Fibroblast of the aortic adventitia (primary cell): Measurements from ENCODE around the gene NHS. TPM values are rescaled to one million over a fixed set of nuclear protein-coding genes. Genes with fewer than 3 reads are reported as not detected.

Experiments
- DNase-seq: peaks from one replicate; pipeline ENCODE4 v3.0.0-alpha.2; 2010; ENCODE audit warnings: low read depth
- H3K4me3 ChIP-seq: 2 replicates; pipeline ENCODE4 v1.5.1; 2011; ENCODE audit warnings: low read depth, mild to moderate bottlenecking, control low read depth, low read length, moderate library complexity
- total RNA-seq: library from RNA; depleted of rRNA; stranded (reverse); fragments of >200 nt; gene quantifications from 2 replicates; pipeline ENCODE4 v1.2.3, GENCODE V29; 2012; ENCODE audit warnings: low replicate concordance
- TF ChIP-seq, protein P1 (sequence below): IDR thresholded peaks from 2 replicates; pipeline ENCODE4 v1.5.1; 2011; ENCODE audit warnings: mild to moderate bottlenecking, low read length, control low read depth, inconsistent platforms; ENCODE audit not compliant: insufficient read depth

The NHS gene
- total RNA-seq, 1 donor = 11.6 TPM

- DNase-seq = peak; percentile 48
- no peak overlapping the region for H3K4me3 ChIP-seq
- TF ChIP-seq, protein P1, sequence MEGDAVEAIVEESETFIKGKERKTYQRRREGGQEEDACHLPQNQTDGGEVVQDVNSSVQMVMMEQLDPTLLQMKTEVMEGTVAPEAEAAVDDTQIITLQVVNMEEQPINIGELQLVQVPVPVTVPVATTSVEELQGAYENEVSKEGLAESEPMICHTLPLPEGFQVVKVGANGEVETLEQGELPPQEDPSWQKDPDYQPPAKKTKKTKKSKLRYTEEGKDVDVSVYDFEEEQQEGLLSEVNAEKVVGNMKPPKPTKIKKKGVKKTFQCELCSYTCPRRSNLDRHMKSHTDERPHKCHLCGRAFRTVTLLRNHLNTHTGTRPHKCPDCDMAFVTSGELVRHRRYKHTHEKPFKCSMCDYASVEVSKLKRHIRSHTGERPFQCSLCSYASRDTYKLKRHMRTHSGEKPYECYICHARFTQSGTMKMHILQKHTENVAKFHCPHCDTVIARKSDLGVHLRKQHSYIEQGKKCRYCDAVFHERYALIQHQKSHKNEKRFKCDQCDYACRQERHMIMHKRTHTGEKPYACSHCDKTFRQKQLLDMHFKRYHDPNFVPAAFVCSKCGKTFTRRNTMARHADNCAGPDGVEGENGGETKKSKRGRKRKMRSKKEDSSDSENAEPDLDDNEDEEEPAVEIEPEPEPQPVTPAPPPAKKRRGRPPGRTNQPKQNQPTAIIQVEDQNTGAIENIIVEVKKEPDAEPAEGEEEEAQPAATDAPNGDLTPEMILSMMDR = no peak
Measured at GRCh38 chrX:17553961-17554482, 179.0 kb downstream of the NHS start.

GRCh38 chrX:17554914-17555313 is 179.9 kb downstream of the NHS start:
- no peak for DNase-seq
- H3K4me3 ChIP-seq = no peak overlapping the region
- TF ChIP-seq, protein P1 = no peak

GRCh38 chrX:17555846-17556245 is 180.8 kb downstream of the NHS start:
- H3K4me3 ChIP-seq = no peak overlapping the region
- TF ChIP-seq, protein P1 = no peak
- no peak for DNase-seq

- TF ChIP-seq, protein P1 = no peak
- DNase-seq = peak; percentile 91
- no peak overlapping the region for H3K4me3 ChIP-seq
Measured at GRCh38 chrX:17559728-17560379, 184.9 kb downstream of the NHS start.

DNA sequence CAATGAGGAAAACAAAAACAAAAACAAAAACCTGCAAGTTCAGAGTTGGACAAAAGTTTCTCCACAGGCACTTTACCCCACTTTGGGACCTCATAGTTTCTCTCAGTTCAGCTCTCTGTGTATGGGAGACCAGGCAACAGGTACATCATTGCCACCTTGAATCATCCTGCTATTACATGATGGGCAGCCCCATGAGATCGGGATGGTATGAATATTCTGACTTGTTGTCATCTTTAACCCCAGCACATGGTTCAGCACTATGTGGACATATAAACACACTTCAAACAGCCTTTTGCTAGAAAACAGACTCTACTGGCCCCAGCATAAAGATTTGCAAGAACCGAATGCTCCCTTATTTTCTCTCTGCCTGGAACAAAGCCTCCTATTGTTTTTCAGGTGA is 185.4 kb downstream of the NHS start:
- no peak overlapping the region for H3K4me3 ChIP-seq
- TF ChIP-seq, protein P1 = no peak
- DNase-seq = no peak

DNA sequence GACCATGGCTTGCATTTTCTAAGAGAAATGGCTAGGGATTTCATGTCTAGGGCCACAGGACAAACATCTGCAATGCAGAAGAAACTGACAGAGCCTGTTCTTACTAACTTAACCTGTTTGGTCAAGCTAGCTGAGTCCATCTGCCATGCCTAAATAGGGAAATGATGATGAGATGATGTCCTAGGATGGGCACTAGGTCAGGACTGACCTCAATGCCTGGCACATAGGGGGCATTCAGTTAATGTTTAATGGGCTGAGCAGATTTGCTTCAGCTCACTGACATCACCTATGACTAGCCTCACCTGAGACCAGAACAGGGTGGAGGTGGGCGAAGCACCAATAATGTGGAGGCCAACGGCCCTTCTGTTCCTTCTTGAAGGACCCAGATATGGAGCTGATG is 188.1 kb downstream of the NHS start:
- H3K4me3 ChIP-seq = no peak overlapping the region
- TF ChIP-seq, protein P1 = no peak
- no peak for DNase-seq

GRCh38 chrX:17563515-17563914 is 188.5 kb downstream of the NHS start:
- TF ChIP-seq, protein P1 = no peak
- H3K4me3 ChIP-seq = no peak overlapping the region
- no peak for DNase-seq
